Fibroblast of peridontal ligament (primary cell): ENCODE measurements around the gene NSG1.

Experiments
- DNase-seq: peaks from one replicate; pipeline ENCODE4 v3.0.0-alpha.2; 2010; ENCODE audit errors: extremely low read depth

Gene NSG1

DNA sequence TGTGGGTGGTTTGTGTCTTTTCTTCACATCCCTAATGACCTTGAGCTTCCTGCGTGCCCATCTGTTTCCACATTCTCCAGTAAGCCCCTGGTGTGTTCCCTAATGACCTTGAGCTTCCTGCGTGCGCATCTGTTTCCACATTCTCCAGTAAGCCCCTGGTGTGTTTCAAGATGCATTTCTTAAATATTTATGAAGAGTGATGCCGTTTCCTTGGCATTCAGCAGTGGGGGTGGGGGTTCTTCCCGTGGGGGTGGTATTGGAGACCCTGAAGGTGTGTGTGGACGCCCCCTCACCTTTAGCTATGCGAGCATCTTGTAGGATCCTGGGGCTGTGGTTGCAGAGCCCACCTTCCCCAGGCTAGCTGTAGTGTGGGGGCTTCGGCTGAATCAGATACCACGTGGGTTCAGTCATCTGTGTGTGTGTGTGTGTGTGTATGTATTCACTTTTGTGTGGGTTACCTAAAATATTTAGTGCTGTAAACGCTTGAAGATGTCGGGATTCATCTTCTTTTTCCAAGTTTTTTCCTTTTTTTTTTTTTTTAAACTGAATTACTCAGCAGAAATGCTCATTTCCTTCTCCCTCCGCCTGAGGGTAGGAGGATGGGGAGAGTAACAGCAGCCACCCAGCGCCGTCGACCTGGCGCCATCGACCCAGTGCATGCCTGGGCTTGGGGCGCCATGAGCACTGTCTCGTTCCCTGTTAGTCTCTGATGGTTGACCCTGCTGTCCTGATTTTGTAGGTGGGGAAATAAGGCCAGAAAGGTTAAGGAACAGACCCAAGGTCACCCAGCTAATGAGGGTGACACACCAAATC lies 9.9 kb downstream of the NSG1 start:
- DNase-seq = no peak

DNA sequence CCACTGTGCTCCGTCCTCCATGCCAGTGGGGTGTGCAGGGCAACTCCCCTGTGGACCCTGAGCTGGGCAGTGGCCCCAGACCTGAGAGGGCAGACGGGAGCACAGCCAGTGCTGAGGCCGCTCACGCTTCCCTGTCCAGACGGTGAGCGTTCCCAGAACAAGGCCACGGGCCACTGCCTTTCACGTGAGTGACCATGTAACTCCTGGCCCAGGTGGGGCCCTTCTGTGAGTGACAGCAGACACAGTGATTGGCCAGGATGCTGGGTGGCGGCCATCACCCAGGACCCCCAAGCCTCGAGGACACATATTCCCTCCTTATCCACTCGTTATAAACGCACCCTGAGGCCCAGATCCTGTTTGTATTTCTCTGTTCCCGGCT lies 10.5 kb downstream of the NSG1 start:
- no peak for DNase-seq

DNA sequence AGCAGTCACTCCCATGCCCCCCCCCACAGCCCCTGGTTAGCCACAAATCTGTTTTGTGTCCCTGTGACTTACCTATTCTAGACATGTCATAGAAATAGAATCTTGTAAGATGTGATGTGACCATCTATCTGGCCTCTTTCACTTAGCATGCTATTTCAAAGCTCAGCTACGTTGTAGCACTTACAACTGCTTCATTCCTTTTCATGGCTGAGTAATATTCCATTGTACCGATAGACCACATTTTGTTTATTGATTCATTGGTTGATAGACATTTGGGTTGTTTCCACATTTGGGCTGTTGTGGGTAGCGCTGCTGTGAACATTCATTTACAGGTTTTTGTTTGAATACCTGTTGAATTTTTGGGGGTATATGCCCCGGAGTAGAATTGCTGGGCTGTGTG lies 11.5 kb downstream of the NSG1 start:
- DNase-seq = no peak

DNA sequence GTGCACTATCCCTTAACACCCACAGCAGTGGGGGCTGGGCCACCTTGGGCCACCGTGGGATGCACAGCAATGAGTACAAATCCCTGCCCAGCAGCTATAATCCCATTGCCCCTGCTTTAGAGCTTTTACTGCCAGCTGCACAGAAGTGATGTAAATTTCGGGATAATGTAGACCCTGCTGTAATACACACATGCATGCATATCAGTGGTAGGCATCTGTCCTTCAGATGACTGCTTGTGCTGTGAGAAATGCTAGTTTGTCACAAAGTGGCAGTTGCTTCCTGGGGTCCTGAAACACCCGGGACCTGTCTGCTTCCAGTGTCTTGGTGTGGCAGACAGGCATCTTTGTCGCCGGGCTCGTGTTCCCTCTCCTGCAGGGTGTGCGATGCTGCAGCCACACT lies 14.1 kb downstream of the NSG1 start:
- no peak for DNase-seq

DNA sequence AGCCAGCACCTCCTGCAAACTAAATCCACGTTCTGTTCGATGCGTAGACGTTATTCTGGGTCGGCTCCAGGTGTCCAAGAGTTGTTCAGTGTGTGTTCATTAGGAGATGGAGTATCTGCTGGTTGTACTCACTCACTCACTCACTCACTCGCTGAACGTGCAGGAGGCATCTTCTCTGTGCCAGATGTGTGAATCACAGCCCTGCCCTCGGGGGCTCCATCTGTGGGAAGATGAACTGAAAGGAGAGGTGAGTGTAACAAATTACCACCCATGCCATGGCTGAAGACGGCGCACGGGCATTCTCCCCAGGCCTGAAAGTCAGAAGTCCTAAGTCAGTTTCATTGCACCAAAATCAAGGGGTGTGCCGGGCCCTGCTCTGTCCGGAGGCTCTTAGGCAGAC lies 16.1 kb downstream of the NSG1 start:
- DNase-seq = no peak

DNA sequence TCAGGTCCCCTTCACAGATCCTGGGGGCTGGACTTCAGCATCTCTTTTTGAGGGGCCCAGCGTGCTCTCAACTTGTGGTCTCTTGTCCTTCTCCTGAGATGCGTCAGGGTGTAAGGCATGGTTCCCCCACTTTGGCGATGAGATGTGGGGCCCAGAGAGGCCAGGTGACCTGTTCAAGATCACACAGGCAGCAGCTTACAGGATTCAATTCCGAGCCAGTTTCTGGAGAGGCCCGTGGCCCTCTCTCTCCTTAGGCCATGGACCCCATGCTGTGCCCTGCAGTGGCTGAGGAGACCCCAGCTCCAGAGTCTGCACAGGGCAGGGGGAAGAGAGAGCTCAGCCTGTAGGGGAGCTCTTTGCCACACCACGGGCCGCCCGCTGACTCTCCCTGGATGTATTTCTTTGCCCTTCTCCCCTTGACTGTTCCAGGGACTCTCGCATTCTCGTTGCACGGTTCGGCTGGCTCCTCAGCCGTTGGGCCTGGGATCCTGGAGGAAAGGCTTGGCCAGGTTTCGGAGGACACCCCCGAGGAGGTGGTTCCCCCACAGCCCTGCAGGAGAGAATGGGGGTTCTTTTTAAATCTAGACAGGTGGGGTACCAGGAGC lies 18.6 kb downstream of the NSG1 start:
- DNase-seq = no peak

DNA sequence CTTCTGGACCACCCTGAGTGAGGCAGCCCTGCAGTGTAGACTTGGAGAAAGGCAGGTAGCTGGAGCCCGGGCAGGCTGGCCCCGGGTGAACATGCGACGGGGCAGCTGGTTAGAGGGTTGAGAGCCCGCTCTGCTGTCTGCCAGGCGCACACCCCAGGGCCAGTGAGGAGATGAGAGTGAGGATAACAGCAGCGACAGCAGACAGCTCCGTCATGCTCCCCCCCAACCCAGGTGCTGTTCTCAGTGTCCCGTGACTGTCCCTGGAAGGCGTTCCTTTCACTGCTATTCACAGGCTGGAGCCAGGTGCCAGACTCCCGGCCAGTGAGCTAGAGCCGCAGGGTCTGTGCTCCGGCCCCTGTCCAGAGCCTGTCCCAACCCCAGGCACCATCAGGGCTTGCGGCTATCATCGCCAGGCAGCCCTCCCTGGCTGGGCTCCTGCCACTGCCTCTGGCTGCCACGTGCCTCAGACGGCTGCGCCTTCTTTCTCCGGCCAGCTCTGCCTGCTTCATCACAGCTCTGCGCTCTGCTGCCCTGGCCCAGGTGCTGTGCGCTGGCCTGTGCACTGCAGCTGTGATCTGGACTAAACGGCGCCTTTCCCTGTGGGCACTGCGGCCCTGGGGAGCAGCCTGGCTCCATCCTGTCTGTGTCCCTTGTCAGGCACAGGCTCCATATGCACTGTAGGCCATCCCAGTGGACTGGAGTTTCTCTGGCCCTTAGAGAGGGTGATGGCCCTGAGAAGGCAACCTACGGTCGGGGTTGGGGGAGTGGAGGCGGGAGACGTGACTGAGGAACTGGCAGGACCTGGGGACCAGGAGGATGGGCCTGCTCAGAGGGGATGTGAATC lies 19.8 kb downstream of the NSG1 start:
- DNase-seq = no peak

DNA sequence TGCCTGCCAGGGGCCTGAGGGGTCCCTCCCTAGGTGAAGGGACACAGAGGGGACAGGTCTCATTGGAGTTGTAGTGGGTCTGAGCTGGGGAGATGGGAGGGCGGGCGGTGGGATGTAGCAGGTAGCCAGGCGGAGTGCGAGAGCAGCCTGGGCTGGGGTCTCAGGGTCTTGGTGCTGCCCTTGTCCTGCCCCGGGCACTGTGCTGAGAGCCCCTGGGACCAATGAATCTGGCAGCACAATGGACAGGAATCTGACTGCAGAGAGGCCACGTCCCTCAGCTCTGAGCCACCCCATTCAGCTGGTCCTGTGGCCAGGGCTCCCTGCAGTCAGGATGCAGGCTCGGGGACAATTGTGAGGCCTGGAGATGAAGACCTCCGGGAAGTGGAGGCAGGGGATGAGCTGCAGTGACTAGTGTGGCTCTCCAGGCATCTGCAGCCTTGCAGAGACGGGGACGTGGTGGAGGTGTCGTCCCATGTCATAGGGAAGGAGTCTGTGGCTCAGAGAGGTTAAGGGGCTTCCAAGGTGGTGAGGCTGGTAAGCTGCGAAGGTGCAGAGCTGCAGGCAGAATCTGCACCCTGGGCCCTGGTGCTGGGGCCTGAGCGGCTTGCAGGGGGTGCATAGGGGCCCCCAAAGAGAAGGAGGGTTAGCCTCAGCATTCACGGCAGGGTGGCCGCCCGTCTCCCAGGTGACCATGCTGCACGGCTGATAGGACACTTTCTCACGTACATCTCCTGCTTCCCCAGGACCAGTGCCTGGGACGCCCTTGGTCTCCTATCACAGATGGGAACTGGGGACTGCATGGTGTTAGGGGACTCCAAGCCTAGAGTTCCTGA lies 20.6 kb downstream of the NSG1 start:
- DNase-seq = no peak

DNA sequence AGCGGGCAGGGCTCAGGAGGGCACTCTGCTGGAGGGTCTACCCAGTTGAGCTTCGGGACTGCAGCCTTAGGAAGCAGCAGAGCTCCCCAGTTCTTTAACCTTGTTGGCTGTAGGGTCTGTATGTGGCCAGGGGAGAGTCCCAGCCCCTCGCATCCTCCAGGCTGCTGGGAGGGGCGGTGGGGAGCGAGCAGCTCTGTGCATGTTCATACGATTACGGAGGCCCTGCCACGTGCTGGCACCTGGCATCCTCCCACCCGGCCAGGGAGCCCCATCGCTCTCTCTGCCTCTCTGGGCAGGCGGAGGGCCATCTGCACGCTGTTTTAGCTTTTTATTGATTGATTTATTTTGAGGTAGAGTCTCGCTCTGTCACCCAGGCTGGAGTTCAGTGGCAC lies 21.2 kb downstream of the NSG1 start:
- DNase-seq = no peak

DNA sequence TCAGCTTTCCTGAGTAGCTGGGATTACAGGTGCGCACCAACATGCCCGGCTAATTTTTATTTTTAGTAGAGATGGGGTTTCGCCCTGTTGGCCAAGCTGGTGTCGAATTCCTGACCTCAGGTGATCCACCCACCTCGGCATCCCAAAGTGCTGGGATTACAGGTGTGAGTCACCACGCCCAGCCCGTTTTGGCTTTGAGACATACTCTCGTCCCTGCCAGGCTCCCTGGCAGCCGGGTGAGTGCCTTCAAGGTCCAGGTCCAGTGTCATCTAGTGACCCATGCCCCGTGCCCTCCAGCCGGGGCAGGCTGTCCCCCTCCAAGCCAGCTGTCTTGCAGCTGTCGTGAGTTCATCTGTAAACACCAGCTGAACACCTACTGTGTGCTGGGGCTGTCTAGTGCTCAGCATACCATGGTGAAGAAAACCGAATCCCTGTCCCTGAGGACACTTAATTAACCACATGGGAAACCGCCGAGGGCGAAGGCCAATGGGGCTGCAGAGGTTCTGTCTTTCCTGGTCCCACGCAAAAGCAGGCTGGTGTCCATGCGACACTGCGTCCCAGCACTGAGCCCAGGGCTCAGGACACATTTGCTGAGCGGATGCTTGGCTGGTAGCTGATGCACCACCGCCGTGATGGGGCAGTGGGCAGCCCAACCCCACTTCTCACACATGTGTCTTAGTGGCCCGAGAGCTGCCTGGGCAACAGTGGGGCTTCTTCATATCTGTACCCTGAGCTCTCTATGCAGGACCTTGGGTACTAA lies 21.9 kb downstream of the NSG1 start:
- no peak for DNase-seq

DNA sequence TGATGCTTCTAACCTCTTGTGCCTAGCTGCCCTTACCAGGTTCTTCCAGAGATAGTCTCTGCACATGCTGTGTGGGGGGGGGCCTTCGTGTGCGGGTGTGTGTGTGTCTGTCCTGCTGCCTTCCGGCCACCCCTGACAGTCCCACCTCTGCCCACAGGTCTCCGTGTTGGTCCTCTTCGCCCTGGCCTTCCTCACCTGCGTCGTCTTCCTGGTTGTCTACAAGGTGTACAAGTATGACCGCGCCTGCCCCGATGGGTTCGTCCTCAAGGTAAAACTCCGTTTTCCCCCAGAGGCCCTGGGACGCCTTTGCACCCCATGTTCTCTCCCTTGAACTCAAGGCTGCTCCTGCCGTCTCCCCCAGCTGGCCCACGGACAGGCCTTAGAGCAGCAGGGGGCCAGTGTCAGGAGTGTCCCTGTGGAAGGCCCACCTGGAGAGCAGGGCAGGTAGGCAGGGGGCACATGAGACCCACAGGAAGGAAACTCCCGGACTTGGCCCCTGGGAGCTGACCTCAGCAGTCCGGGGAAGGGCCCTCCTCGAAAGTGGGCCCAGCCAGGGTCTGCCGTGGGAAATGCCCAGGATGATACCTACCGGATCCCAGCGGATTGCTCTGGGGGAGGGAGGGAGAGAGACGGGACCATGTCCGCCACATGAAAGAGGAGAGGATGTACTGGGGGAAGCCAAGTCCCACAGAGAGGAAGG lies 22.7 kb downstream of the NSG1 start:
- DNase-seq = no peak

DNA sequence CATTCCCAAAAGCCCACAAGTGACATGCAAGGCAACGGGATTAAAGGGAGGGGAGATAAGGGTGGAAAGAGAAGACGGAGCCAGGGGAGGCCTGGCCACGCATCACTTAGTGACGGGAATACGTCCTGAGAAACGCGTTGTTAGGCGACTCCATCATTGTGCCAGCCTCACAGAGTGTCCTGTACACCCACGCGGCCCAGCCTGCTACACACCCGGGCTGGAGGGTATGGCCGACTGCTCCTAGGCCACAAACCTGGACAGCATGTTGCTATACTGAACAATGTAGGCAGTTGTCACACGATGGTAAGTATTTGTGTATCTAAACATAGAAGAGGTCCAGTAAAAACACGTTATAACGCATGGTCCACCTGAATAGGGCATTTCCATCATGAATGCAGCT lies 23.4 kb downstream of the NSG1 start:
- no peak for DNase-seq

DNA sequence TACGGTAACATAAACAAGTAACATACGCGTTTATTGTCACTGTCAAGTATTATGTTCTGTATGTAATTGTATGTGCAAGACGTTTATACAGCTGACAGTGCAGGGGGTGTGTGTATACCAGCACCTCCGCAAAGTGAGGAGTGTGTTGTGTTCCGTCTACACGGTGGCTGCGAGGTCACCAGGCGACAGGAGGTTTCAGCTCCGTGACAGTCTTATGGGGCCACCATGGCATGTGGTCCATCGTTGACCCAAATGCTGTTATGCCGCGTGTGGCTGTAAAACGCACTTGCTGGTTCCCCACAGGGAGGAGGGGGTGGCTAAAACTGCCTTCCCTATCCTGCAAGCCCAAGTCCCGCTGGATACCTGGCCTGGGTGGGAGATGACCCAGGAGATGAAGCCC lies 25.0 kb downstream of the NSG1 start:
- DNase-seq = no peak

DNA sequence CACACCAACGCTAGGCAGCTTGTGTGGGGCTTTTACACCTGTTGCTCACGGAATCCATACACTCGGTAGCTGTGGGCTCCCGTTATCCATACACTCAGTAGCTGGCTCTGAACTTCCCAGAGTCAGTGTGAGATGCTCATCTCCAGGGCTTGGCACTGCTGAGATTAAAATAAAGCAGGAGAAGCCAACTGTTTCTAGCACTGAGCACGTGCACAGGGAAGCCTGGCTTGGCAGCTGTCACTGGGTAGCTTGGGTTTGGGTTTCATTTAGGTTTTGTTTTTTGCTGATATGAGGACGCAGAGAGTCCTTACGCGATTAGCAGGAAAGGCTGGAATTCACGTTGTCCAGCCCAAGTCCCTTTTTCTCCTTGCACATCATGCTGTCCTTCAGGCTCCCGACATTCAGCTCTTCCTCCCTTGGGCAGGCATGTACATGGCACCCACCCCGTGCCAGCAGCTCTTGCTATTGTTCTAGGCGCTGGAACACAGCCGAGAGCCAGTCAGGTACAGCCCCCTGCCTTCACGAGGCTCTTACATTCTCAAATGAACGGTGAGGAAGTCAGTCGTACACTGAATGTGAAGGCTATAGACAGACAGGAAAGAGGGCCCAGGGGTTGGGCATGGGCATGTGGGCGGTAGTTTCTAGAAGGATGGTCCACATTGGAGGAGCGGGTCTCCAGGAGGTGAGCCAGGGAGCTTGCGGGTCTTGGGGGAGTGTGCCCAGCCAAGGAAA lies 25.9 kb downstream of the NSG1 start:
- DNase-seq = no peak

DNA sequence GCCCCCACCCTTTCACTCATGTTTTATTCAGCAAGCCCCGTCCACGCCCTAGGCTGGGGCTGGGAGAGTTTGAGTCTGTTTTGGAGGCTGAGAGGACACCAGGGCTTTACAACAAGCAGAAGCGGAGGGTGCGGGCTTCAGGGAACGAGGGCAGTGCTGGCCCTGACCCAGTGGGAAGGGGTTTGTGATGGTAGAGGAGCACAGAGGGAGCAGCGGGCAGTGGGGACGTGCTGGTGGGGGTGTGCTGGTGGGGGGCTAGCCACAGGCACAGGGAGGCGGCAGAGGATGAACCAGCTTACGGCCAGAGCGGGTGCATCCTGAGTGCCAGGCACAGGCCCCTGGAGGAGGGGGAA lies 26.4 kb downstream of the NSG1 start:
- DNase-seq = no peak

DNA sequence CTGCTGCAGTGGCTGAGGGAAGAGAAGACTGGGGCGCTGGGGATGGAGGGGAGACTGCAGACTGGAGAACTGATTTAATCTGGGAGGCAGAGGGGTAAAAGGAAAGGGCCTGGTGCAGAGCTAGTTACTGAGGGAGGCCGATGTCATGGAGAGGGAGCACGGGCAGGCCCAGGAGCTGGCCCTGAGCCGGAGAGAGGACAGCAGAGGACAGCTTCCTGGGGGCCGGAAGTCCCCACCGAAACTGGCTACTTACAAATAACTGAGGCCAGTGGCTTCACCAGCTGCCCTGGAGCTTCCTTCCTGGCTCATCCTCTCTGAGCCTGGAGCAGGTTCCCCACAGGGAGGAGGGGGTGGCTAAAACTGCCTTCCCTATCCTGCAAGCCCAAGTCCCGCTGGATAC lies 26.9 kb downstream of the NSG1 start:
- DNase-seq = no peak

DNA sequence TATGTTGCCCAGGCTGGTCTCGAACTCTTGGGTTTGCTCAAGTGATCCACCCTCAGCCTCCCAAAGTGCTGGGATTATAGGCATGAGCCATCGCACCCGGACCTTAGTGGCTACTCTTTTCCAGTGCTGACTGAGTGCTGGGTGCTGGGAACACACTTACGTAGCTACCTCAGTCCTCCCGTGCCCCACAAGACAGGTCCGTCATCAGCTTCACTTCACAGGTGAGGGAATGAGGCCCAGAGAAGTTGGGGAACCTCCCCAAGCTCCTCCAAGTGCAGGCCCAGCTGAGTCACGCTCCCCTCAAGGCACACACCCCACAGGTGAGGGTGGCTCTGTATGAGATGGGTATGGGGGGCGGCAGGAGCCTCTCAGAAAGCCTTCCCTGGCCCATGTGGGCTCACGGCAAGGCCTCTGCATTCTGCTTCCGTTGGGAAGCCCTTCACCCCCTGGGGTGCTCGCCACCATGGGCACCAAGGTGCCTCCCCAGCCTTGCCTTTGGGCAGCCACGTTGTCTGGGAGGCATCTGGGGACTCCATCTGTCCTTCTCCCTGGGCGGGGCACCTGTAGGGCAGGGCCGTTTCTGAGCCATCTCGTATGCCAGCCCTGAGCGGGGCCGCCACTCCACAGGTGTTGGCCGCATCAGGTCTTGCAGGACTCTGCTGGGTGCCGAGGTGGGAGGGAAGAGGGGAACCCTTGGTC lies 28.4 kb downstream of the NSG1 start:
- DNase-seq = no peak

DNA sequence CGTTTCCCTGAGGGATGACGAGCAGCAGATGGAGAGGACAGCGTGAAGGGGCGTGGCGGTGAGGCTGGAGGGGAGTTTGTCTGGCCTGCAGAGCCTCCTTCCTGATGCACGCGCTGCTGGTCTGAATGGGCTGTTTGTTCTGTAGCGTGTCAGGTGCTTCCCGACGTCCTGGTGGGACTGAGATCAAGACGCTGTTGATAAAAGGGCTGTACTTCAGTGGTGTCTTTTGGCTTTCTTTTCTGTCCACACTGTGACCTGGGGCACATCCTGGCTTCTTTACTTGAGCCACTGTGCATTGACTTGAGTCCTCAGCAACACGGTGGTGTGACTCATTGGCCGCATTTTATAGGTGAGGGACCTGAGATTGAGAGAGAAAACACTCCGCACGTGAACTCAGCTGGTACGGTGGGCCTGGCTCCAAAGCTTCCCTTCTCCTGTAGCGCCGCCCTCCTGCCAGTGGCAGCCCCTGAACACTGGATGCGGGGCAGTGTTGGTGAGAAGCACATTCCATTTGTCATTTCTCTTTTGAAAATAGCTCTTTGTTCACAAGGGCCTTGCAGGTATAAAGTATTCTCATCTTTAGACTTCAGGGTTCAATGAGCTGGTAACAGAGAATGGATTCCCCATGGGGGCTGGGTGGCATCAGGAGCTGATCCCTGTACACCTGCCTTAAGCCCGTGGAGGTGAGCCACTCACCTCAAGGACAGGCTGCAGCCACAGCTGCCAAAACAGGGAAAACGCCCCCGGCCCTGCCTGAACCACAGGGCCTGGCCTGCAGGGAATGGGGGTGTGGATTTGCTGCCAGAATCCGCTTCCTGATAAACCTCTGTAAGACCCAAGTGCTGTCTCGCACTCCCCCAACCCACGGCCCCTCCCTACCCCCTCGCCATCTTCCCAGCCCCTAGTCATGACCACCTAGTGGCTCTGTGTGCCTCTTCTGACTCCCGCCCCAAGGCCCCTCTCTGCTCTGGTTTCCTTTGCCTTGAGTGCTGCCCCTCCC lies 29.2 kb downstream of the NSG1 start:
- DNase-seq = no peak
